Measurements from ENCODE around the gene ALKBH3. TPM values are rescaled to one million over a fixed set of nuclear protein-coding genes. Genes with fewer than 3 reads are reported as not detected.

ALKBH3 gene
- total RNA-seq, 1 donor from 2014 or later = 25.4 TPM

- H3K27ac Mint-ChIP-seq (ENCODE audit: unreplicated experiment) = no peak overlapping the region
- H3K9me3 Mint-ChIP-seq = no peaks in the 10 kb centered on the region
- H3K27me3 Mint-ChIP-seq (ENCODE audit: low read depth) = peaks cover 13% of the 10 kb centered on the region
- no peak overlapping the region for H3K4me3 Mint-ChIP-seq
- no peaks in the 10 kb centered on the region for H3K36me3 Mint-ChIP-seq (ENCODE audit: low read depth)
- peaks cover 27% of the 10 kb centered on the region for H3K4me1 Mint-ChIP-seq
- no peak for DNase-seq (ENCODE audit: low read depth, low spot score)
- TF ChIP-seq, protein P1, sequence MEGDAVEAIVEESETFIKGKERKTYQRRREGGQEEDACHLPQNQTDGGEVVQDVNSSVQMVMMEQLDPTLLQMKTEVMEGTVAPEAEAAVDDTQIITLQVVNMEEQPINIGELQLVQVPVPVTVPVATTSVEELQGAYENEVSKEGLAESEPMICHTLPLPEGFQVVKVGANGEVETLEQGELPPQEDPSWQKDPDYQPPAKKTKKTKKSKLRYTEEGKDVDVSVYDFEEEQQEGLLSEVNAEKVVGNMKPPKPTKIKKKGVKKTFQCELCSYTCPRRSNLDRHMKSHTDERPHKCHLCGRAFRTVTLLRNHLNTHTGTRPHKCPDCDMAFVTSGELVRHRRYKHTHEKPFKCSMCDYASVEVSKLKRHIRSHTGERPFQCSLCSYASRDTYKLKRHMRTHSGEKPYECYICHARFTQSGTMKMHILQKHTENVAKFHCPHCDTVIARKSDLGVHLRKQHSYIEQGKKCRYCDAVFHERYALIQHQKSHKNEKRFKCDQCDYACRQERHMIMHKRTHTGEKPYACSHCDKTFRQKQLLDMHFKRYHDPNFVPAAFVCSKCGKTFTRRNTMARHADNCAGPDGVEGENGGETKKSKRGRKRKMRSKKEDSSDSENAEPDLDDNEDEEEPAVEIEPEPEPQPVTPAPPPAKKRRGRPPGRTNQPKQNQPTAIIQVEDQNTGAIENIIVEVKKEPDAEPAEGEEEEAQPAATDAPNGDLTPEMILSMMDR (conservative IDR thresholded peaks at IDR 0.05) = no peak
Measured at GRCh38 chr11:43934601-43935423, 54.2 kb downstream of the ALKBH3 start.

- Mint-ChIP-seq H3K27ac (ENCODE audit: unreplicated experiment) (no peak overlapping the region), H3K9me3 (no peaks in the 10 kb centered on the region), H3K36me3 (ENCODE audit: low read depth) (no peaks in the 10 kb centered on the region), H3K4me3 (no peak overlapping the region), H3K4me1 (peaks cover 23% of the 10 kb centered on the region), H3K27me3 (ENCODE audit: low read depth) (peaks cover 15% of the 10 kb centered on the region)
- DNase-seq (ENCODE audit: low read depth, low spot score) = no peak
- TF ChIP-seq, protein P1 (conservative IDR thresholded peaks at IDR 0.05) = no peak
Measured at GRCh38 chr11:43935424-43935979, 54.9 kb downstream of the ALKBH3 start.

GRCh38 chr11:43936076-43936475 lies 55.4 kb downstream of the ALKBH3 start:
- TF ChIP-seq, protein P1 (conservative IDR thresholded peaks at IDR 0.05) = no peak
- H3K27ac Mint-ChIP-seq (ENCODE audit: unreplicated experiment) = no peak overlapping the region
- no peaks in the 10 kb centered on the region for H3K36me3 Mint-ChIP-seq (ENCODE audit: low read depth)
- H3K4me3 Mint-ChIP-seq = no peak overlapping the region
- no peaks in the 10 kb centered on the region for H3K9me3 Mint-ChIP-seq
- no peak for DNase-seq (ENCODE audit: low read depth, low spot score)
- peaks cover 22% of the 10 kb centered on the region for H3K4me1 Mint-ChIP-seq
- peaks cover 21% of the 10 kb centered on the region for H3K27me3 Mint-ChIP-seq (ENCODE audit: low read depth)

DNA sequence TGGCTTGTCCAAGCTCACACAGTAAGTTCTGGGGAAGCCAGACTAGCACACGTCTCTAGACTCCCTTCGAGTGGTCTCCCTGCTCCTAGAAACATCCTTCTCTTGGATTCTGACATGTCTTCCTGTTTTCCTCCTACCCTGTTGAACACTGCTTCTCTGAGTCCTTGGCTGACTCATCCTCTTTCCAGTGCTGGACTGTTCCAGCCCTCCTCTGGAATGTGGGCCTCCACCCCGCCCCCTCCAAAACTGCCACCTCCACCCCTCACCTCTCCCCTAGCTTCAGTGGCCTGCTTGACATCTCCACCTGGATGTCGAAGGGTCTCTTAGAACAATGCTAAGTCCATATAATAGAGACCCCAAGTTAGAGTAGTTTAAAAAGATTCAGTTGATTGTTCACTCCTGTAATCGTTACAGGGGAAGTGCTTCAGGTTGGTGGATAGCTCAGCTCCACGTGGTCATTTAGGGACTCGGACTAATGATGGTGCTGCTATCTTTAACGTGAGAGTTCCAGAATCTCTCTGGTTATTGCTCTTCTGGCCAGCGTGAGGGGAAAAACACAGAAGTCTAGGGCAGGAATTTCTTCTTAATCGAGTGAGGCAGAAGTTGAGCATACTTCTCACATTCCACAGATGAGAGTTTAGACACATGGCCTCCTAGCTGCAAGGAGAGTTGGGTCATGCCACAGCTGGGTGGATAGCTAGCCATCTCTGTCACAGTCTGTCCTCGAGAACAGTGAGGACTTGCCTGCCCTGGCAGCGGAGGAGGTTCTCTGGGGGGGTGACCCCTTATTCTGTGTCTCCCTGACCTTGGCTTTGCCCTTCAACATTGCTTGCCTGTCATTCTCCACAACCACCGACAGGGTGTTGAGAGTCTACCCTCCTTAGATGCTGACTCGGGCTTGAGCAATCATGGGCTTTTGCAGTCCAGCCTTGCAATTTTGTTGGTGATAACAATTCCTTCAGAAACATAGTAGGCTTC lies 57.1 kb downstream of the ALKBH3 start:
- H3K9me3 Mint-ChIP-seq = no peaks in the 10 kb centered on the region
- H3K27ac Mint-ChIP-seq (ENCODE audit: unreplicated experiment) = no peak overlapping the region
- peak overlapping the region; percentile 44 for H3K4me3 Mint-ChIP-seq
- peaks cover 23% of the 10 kb centered on the region for H3K4me1 Mint-ChIP-seq
- no peak for DNase-seq (ENCODE audit: low read depth, low spot score)
- peaks cover 30% of the 10 kb centered on the region for H3K27me3 Mint-ChIP-seq (ENCODE audit: low read depth)
- TF ChIP-seq, protein P1 (conservative IDR thresholded peaks at IDR 0.05) = no peak
- H3K36me3 Mint-ChIP-seq (ENCODE audit: low read depth) = no peaks in the 10 kb centered on the region

DNA sequence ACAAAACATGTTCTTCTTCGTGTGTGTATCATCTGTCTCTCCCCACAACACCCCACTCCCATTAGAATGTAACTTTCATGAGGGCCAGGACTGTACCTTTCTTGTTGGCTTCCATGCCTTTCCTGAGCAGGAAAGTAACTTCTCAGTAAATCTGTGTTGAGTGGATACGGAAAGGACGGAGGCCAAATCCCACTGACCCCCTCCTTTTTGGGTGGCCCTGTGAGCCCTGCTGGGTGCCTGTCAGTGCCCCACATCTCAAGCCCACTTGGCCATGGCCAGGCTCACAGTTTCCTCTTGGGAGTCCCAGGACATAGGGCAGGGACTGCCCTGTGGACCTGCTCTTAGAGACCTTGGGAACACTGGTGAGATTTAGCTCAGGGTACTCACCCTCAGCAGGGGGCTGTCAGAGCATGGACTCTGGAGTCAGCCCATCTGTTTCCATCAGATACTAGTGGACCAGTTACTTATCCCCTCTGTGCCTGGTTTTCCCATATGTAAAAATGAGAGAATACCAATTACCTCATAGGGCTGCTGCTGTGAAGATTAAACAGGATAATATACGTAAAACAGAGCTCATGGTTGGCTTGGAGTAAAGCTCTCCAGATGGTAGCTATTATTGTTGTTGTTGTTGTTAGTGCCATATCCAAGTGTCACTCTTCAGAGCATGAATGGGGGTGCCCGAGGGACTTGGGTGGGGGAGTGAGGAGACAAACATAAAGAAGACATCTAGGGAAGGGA lies 60.8 kb downstream of the ALKBH3 start:
- H3K36me3 Mint-ChIP-seq (ENCODE audit: low read depth) = no peaks in the 10 kb centered on the region
- peak overlapping the region; percentile 91 for H3K4me3 Mint-ChIP-seq
- H3K9me3 Mint-ChIP-seq = no peaks in the 10 kb centered on the region
- TF ChIP-seq, protein P1 (conservative IDR thresholded peaks at IDR 0.05) = no peak
- peaks cover 20% of the 10 kb centered on the region for H3K4me1 Mint-ChIP-seq
- no peak overlapping the region for H3K27ac Mint-ChIP-seq (ENCODE audit: unreplicated experiment)
- no peak for DNase-seq (ENCODE audit: low read depth, low spot score)
- H3K27me3 Mint-ChIP-seq (ENCODE audit: low read depth) = peaks cover 63% of the 10 kb centered on the region

Data from neural crest cell (in vitro differentiated cells).